Heart left ventricle (tissue), 13 donors: ENCODE measurements around the gene CTAGE1.

ENCODE experiments used
- CTCF ChIP-seq, 12 donors: fragments of 200-600 bp; sonication (generic) in 4 of 12; IDR thresholded peaks; one replicate each; pipeline versions ENCODE4 v1.5.0 to v1.8.0; 2018 to 2022; ENCODE audit warnings: antibody characterized with exemption in 12 of 12, mild to moderate bottlenecking in 5 of 12
- POLR2A ChIP-seq, 2 donors: fragments of 450-650 bp; IDR thresholded peaks; one replicate each; pipeline ENCODE4 v1.6.1; 2017; ENCODE audit warnings: antibody characterized with exemption in 2 of 2, mild to moderate bottlenecking in 2 of 2, moderate library complexity in 2 of 2
- donor health status: ischemic (EF 13 %, LVEDD 7.1; RV severe dilation, severe dysfunction).
- donor health status: DM: no; HTN: yes; CAD: no.
- donor health status: DM: no; HTN: no; CAD: no.
- donor health status: ischemic (EF 25% LVEDD 6.9; RV normal size, moderate dysfunction).
- donor health status: ischemic (EF 25% LVEDD 5.7; RV mildly dilated, moderate dysfunction).
- donor health status: ischemic (EF 35%, LVEDD 5.7; RV mildly dilated, moderate dysfunction).
- donor health status: nonischemic (EF 11% LVEDD 7.7; RV severe dilation, severe dysfunction).
- donor health status: DM: yes; HTN: yes; CAD: no.
- donor health status: PGD.
- donor health status: ischemic (EF 29% LVEDD 5.4; RV normal size, mild dysfunction).
- donor health status: nonischemic (EF 23%, LVEDD 6.1; RV moderate dilation, normal function).

GRCh38 chr18:22403950-22404349 lies 13.8 kb downstream of the CTAGE1 start:
- TF ChIP-seq CTCF (IDR thresholded peaks at IDR 0.05) (no peak), POLR2A (IDR thresholded peaks at IDR 0.05) (no peak)
